Tongue (tissue), 2 donors: ENCODE results near the gene PECR. TPM values are rescaled to one million over a fixed set of nuclear protein-coding genes. Genes with fewer than 3 reads are reported as not detected.
"Not testable (repeated sequence)": the region's sequence is repeated elsewhere in the genome, so short reads cannot be mapped to it uniquely, and the experiment has no call there.

Experiments
- DNase-seq: peaks from one replicate; pipeline ENCODE4 v3.0.0-alpha.2; 2015
- total RNA-seq: library from RNA; depleted of rRNA; stranded (reverse); fragments of >200 nt; gene quantifications from one replicate; pipeline ENCODE4 v1.2.3, GENCODE V29; 2014

Gene PECR
- total RNA-seq, 1 donor from 2014 or later: 9.1 TPM

DNA sequence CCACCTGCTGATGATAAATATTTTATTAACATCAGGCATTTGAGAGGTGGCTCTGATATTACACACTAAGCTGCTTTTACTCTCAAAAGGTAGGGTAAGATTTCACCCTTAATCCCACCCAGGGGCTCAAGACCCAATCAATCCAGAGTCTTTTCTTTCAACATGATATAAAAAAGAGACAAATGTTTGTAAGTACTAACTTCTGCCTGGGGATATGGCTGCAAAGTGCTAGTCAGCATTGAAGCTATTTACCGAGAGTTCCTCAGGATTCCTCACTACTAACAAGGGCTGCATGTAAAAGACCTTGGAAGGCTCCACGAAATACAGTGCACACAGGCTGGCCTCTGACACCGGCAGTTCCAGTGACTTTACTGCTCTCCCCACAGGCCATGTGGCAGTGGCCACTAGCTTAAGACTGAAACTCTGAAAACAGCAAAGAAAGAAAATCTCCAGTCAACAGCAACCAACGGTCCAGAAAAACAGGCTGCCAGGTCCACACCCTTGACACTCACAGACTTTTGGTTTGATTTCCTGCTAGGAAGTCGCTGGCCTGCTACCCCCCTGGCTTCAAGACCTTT lies 79.4 kb downstream of the PECR start:
- DNase-seq: no peak

DNA sequence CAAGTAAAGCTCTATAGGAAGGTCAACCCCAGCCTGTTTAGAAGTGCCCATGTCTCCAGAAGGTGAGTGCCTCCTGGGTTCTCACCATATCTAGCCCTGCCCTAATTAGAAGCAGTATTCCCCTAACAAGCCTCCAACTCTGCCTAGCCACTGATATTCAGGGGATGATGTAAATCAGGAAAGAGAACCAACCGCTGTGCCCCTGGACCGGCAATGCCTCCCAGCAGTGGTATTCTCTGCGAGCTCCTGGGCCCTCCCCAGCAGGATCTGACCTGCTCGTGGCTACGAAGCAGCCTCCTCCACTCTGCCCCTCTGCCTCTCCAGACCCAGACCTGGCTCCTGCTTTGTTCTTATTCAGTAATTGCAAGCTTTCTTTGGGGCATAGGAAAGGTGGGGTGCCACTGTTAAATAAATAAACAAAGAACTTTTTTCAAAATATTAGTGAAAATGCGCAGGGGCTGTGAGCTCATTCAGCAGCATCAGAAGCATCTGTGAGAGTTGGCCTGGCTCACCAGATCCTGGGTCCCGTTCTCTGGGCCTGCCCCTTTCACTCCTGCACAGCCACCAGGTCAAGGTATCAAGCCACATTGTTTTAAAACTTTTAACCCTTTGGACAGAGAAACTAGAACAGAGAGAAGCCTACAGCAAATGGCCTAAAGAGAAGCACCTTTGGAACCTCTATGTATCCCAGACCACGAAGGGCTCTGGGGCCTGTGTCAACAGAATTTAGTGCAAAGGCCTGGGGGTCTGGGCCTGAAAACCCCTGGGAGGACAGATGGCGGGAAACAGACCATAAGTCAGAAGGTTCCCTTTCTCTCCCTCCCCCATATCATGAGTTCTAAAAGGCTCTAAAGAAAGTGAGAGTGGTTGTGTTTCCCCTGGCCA lies 80.2 kb downstream of the PECR start:
- no peak for DNase-seq

DNA sequence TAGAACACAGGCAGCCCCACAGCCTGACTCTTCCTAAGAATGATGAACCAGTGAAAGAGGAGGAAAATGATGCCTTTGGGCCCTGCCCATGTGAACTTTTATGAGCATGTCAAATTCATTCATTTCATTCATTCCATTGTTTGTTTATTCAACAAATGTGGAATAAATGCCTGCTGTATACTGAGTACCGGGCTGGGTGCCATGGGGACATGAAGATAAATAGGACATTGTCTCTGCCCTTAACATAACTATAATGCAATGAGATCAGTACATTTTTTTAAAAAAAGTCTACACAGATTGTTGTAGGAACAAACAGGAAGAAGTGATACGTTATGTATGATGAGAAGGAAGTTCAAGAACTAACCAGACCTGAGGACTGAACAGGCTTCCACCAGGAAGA lies 83.0 kb downstream of the PECR start:
- no peak for DNase-seq

GRCh38 chr2:215997219-215997618 lies 84.4 kb downstream of the PECR start:
- DNase-seq: no peak

DNA sequence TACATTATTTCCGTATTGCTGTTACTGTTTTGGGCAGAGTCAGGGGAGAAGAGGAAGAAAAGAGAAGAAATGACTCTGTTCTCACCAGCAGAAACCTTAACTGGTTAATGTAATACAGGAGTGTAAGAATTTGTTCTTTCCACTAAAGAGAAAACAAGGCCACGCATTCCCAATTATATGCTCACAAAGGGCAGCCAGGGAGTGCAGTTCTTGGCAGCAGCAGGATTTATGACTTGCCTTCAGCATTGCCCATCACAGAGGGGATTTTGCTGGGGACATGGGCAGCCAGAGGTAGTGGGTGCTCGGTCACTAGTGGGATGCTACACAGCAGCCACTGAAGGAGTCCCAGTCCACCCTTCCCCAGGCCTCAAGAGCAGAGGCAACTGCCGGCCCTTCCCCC lies 86.7 kb downstream of the PECR start:
- no peak for DNase-seq

DNA sequence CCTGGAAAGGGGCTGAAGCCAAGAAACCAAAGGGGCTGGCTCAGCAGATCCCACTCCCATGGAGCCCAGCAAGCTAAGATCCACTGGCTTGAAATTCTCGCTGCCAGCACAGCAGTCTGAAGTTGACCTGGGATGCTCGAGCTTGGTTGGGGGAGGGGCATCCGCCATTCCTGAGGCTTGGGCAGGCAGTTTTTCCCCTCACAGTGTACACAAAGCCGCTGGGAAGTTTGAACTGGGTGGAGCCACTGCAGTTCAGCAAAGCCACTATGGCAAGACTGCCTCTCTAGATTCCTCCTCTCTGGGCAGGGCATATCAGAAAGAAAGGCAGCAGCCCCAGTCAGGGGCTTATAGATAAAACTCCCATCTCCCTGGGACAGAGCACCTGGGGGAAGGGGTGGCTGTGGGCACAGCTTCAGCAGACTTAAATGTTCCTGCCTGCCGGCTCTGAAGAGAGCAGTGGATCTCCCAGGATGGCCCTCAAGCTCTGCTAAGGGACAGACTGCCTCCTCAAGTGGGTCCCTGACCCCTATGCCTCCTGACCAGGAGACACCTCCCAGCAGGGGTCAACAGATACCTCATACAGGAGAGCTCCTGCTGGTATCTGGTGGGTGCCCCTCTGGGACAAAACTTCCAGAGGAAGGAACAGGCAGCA lies 92.9 kb downstream of the PECR start:
- not testable (repeated sequence) for DNase-seq

Other genes with a start within 250 kb of the PECR start
- gene MREG, start 68.3 kb downstream of the PECR start, total RNA-seq: 4.4 TPM
- gene TMEM169, start 110 bp upstream of the PECR start, total RNA-seq: 1.4 TPM
- 210 TPM for gene XRCC5, start 27.5 kb upstream of the PECR start, total RNA-seq